Activated T-cell treated with anti-CD3 and anti-CD28 coated beads for 48 hours (primary cell): ENCODE data around the gene CYP4F12.

Experiments used
- DNase-seq: peaks from one replicate; pipeline ENCODE4 v3.0.0-alpha.2; 2020; ENCODE audit warnings: low read depth

Gene CYP4F12

GRCh38 chr19:15714638-15715037 lies 41.8 kb downstream of the CYP4F12 start:
- no peak for DNase-seq

- DNase-seq: no peak
Observed at GRCh38 chr19:15715642-15716041, 42.8 kb downstream of the CYP4F12 start.

- no peak for DNase-seq
Observed at GRCh38 chr19:15717809-15718208, 44.9 kb downstream of the CYP4F12 start.

GRCh38 chr19:15721268-15721667 lies 48.4 kb downstream of the CYP4F12 start:
- DNase-seq: no peak

- DNase-seq: no peak
Observed at GRCh38 chr19:15722956-15723355, 50.1 kb downstream of the CYP4F12 start.

GRCh38 chr19:15727724-15728123 lies 54.8 kb downstream of the CYP4F12 start, which contains the start of gene OR10H2:
Gene OR10H2, plus strand, starts transcription at chr19:15728024. Its CDS starts 20 bp downstream, at chr19:15728044.
- no peak for DNase-seq

- no peak for DNase-seq
Observed at GRCh38 chr19:15730538-15730937, 57.7 kb downstream of the CYP4F12 start.

- DNase-seq: no peak
Observed at GRCh38 chr19:15732388-15732787, 59.5 kb downstream of the CYP4F12 start.

- DNase-seq: no peak
Observed at GRCh38 chr19:15733895-15734294, 61.0 kb downstream of the CYP4F12 start.

GRCh38 chr19:15737722-15738121 lies 64.8 kb downstream of the CYP4F12 start, which contains the start of gene OR10H3:
Gene OR10H3, plus strand, starts transcription at chr19:15737985. Its CDS starts 3,408 bp downstream, at chr19:15741393.
- no peak for DNase-seq

GRCh38 chr19:15740785-15741184 lies 67.9 kb downstream of the CYP4F12 start:
- DNase-seq: no peak
